UCSD-AML1 (cell line): Measurements from ENCODE around the gene HHIPL1.
A peak's percentile ranks its signal among the peaks of the same experiment; 100 is the strongest.

Experiments used
- DNase-seq: peaks from one replicate; lab custom pipeline; 2025; ENCODE audit not compliant: unreplicated experiment; lab: John Stamatoyannopoulos, UW

The HHIPL1 gene

DNA sequence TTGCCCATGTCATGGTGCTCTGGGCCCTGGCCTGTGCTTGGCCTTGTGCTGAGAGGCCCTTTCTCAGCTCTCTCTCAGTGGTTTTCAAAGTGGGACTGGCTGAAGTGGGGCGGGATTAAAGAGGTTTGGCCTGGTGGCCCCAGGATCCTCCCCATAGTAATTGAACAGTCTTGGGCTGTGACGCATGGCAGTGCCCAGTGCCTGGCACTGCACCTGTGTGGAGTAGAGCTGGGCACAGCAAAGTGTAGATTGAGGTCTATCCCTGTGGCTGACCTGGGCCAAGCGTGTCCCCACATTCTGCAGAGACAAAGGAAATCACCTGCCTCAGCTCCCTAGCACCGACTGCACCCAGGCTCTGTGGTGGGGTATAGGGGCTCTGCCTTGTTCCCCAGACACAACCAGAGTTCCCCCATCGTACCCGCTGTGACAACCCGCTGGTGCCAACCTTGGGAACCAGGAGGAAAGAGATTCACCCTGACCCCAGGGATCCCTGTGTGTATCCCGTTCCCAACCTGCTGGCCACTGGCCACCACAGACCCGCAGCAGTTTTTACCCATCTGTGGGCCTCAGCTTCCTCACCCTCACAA, 29.2 kb downstream of the HHIPL1 start:
- DNase-seq = no peak

DNA sequence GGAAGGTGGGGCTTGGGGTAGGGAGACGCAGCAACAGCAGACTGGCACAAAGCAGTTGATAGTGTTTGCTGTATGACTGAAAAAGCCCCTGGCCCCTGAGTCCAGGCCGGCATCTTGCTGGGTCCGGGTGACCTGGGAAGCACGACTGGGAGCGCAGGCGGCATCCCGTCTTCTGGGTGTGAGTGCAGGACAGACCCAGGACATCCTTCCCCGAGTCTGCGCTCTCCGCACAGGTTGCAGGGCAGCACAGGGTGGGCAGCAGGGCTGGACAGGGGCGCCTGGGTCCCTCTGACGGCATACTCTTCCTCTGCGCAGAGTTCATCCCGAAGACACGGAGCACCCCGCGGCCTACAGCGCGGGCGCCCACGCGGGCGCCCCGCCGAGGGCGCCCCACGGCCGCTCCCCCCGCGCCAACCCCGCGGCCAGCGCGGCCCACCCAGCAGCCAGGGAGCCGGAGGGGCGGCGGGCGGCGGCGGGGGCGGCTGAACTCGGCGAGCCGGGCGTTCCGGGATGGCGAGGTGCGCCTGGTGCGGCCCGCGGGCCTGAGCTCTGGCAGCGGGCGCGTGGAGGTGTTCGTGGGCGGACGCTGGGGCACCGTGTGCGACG, 29.9 kb downstream of the HHIPL1 start:
- DNase-seq = no peak

DNA sequence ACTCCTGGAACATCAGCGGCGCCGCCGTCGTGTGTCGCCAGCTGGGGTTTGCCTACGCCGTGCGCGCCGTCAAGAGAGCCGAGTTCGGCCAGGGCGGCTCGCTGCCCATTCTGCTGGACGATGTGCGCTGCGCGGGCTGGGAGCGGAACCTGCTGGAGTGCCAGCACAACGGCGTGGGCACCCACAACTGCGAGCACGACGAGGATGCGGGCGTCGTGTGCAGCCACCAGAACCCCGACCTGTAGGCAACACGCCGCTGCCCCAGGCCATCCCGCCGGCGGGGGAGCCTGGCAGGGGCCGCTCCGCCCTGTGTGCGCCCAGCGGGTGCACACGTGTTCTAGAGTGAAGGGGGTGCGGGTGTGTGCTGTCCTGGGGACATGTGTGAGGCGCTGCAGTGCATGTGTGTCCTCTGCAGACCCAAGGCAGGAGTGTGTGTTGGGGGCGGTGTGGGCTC, 30.5 kb downstream of the HHIPL1 start:
- no peak for DNase-seq

DNA sequence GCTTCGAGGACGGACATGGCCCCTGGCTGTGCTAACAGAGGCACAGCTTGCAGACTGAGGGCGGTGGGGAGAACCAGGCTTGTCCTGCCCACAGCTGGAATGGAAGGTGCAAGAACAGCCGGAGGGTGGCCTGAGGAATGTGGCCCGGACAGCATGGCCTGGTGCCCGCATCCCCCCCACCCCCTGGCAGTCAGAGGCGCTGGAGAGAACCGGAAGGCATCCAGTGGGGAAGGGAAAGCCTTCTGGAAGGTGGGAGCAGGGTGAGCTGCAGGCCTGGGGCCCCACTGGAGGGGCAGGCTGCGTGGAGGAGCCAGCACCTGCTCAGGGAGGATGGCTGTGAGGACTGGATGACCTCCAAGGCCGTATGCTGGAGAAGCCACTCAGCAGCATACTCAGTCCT, 31.0 kb downstream of the HHIPL1 start:
- no peak for DNase-seq

DNA sequence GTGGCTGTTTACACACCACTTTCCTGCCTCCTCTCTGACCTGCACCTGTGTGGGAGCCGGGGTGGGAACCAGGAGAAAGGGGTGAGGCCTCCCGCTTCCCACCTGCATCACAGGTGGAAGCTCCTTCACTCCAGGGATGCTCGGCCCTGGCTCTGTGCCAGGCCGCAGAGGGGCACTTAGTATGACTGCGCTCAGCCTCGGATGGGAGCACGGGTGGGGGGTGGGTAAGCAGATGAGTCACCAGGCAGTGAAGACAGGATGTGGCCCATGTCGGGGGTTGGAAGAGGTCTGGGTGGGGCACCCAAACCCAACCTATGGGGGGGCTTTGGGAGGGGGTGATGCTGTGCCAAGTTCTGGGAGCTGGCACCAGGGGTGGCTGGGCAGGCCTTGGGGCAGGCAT, 31.7 kb downstream of the HHIPL1 start:
- DNase-seq = no peak

DNA sequence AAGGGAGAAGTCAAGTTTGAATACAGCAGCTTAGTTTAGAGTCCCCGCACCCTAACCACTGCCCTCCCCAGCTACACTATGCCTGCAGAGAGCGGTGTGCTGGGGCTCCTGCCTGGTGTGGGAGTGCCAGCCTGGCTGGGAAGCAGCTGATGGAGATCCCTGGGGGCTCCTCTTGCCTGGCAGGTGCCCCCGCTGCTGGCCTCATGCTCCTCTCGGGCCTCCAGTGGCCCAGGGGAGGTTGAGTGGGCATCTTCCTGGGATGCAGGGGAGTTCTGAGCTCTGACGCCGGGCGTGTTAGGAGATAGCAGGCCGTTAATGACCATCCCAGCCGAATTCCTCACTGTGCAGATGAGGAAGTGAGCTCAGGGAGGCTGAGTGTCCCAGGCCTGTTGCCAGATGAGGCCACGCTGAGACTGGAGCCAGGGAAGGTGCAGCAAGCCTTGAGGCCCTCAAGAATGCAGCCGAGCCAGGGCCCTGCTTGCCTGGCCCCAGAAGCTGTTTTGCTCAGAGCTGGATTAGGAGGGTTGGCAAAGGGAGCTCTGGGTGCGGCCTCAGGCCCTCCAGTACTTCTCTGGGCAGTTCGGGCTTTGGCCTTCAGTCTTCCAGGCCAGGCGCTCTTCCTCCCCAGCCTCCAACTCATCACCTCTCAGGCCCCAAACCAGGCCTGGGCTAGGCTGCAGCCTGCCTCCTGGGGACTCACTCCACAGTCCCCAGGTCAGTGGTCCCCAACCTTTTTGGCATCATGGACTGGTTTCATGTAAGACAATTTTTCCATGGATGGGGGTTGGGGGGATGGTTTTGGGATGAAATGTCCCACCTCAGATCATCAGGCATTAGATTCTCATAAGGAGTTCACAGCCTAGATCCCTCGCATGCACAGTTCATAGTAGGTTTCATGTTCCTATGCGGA, 32.6 kb downstream of the HHIPL1 start:
- no peak for DNase-seq

DNA sequence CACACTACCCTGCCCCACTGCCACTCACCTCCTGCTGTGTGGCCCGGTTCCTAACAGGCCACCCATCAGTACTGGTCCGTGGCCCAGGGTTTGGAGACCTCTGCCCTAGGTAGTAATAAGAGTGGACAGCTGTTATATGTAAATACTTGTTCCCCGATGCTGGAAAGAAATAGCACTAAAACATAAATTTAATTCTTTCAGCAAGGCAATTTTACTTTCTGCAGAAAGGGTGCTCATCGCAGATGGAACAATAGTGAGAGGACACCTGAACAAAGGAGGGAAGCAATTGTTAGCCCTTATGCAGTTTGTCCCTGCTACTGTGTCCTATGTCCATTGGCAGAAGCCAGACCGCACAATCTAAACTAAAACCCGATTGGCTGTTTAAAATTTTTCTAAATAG, 33.3 kb downstream of the HHIPL1 start:
- DNase-seq = no peak

DNA sequence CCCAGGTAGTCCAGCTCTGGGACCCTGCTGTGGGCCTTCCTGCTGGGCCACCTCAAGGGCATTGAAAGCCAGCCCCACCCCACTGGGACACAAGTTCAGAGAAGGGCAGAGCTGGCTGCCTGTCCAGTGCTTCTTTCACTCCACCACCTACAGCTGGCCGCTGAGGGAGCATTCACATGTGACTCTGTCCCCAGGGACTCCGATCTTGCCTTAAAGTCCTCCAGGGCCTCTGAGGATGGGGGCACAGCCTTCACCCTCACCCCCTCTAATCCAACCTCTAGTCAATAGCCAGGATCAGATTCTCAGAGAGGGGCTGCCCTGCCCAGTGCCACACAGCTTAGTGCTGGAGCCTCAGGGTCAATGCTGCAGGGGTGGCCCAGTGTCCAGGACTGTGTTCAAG, 34.2 kb downstream of the HHIPL1 start:
- DNase-seq = no peak

DNA sequence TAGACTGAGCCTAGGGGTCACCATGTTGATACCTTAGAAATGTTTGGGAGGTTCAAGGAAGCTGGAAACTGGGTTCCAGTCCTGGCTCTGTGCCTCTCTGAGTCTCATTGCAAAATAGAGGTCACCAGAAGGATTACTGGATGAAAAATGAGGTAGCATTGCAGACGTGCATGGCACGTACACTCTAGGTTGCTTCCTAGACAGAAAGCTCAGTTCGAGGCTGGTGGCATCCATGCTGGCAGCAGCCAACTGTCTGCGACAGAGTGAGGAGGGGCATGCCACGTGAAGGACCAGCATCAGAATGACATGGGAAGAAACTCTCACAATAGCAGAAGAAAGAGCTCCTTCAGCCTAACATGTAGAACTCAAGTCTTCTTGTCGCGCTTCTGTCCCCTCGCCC, 34.6 kb downstream of the HHIPL1 start:
- DNase-seq = no peak

DNA sequence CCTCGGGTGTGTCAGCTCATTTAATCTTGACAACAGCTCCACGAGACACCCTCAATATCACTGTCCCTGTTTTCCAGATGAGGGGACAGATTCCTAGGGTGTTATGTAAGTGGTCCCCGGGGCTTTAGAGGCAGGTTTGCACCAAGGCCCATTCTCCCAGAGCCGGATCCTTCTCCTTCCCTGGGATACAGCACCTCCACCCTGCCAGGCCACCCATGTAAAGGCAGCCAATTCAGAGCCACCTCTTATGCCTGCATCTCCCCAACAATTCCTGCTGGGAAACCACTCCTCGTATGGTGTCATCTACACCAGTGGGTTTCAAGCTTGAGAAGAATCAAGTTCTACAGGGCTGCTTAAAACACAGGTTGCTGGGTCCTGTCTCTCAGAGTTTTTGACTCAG, 35.1 kb downstream of the HHIPL1 start:
- no peak for DNase-seq

DNA sequence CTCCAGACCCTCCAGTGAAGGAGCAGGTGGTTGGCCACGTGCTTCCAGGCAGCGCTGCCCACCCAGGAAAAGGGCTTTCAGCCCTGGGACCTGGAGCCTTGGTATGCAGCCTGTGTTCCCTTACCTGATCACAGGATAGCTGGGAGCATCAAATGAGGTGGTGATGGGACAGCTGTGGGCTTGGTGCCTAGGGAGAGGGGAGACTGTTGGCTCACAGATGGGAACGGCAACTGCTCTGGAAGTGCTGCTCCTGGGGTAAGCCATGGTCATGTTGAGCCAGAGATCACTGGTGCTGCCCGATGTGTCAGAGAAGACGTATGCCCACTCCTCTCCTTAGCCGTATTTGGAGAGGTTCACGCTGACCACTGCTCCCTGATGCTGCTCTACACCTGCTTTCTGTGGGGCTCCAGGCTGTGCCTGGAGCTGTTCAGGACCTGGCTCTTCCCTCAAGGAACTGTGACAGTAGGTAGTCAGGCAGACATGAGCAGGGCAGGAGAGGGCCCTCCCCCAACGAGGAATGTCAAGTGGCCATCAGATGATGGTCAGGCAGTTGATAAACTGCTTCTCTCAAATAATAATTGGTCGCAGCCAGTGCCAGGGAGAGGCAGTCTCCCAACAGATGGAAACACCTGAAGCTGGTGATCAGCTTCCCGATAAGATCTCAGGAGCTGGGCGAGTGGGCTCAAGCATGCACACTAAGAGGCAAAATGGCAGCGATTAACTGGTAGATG, 36.3 kb downstream of the HHIPL1 start:
- no peak for DNase-seq

DNA sequence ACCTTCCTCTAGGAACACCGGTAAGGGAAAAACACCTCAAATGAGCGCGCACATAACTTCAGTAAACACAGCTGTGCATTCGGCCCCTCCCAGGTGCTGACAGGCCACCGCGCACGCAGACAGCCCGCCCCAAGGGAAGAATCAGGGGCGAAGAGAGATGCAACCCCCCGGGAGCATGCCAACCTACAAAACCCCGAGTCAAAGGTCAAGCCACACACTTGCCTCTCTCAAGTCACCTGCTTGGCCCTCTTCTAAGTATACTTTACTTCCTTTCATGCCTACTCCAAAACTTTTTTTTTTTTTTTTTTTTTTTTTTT, 36.9 kb downstream of the HHIPL1 start:
- DNase-seq = no peak

DNA sequence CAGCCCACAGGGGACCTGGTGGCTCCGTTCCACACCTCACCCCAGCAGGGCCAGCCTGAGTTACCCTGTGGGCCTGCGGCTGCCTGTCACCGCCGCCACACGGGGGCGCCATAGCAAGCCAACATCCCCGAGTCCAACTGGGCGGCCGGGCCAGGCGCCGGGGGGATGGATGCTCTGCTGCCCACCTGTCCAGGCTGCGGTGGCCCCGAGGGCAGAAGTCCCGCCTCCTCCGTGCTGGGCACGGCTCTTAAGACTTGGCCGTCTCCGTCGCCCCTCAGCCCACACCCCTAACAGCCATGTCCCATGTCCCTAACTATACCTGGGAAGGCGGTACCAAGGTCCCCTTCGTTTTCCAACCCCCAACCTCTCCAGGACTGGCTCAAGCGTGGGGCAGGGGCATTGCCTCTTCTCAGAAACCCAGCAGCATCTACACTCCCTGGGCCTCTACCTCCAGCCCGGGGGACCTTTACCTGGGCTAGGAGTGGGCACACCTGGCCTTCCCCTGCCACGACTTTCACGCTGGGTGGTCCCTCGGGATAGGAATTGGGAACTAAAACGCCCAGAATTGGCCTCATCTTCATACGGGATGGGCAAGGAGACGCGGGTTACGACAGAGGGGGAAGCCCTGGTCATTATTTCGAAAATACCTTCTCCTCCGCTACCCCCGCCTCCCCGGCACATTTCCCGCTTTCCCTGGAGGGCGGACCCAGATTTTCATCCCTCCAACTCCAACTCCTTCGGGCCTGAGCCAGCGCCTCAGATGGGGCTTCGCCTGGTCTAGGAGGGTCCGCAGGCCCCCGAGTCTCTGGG, 38.1 kb downstream of the HHIPL1 start:
- peak; percentile 79 for DNase-seq

DNA sequence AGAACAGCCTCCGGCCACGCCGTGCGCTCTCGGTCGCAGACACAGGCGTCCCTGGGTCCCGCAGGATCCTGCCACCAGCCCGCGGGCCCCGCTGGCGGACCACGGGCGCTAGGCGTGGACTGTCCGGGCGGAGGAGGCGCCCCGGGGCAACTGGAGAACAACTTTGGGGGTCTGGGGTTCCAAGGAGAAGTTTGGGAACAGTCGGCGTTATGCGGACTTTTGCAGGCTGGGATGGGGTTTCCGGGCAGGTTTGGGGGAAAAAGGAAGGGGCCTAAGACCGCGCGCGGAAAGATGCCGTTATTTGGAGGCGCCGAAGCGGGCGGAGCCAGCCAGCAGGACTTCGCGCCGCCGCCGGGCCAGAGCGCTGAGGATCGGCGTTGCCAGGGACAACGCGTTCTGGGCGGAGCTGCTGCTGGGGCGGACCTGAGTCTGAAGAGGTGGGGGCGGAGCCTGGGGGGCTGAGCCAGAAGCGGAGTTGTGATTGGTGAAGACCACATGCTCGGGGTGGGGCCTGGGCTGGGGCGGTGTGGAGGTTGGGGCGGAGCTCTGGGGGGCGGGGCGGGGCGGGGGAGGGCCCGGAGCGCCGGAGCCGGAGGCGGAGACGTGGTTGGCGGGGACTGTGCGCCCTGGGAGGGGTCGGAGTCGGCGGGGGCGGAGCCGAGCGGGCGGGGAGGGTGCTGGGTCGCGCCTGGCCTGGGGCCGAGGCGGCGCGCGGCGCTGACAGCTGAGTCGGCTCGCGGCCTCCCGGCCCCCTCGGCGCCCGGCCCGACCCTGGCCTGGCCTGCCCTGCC, 38.9 kb downstream of the HHIPL1 start, which contains the start of gene CYP46A1:
TSS of gene CYP46A1 (plus strand) at position 680 of the 791 bp plus-strand sequence. CDS start 120 bp downstream, outside the sequence.
- DNase-seq = peak; percentile 99

DNA sequence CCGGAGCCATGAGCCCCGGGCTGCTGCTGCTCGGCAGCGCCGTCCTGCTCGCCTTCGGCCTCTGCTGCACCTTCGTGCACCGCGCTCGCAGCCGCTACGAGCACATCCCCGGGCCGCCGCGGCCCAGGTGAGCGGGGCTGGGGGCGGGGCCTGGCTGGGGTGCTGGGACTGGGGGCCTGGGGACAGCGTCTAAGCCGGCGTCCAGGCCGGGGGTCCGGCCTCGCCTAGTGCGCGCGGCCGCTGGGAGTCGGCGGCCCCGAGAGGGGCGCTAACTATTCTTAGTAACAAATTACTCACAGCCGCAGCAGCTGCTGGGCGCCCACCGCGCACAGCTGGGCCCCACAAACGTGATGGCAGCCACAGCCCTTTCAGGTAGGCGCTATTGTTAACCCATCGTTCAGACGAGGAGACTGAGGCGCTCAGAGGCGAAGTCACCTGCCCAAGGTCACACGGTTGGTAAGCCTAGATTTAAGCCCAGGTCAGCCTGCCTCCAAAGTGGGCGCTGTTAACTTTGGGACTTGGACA, 39.5 kb downstream of the HHIPL1 start:
- DNase-seq = no peak

DNA sequence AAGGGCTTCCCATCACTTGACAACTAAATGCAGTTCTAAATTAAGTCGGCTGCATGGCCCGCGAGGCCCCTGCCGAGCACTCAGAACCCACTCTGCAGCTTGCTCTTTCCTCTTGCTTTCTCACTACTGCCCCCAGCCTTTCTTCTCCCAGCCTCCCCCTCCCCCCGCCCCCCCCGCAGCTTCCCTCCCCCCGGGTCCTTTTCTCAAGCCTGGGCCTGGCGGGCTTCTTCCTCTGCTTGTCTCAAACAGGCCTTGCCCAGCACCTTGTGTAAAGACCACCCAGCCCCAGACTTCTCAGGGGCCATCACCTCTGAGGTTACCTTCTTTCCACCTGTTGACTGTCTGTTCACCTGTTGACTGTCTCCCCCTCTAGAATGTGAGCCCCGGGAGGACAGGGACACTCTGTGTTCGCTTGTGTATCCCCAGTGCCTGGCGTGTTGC, 40.2 kb downstream of the HHIPL1 start:
- no peak for DNase-seq

DNA sequence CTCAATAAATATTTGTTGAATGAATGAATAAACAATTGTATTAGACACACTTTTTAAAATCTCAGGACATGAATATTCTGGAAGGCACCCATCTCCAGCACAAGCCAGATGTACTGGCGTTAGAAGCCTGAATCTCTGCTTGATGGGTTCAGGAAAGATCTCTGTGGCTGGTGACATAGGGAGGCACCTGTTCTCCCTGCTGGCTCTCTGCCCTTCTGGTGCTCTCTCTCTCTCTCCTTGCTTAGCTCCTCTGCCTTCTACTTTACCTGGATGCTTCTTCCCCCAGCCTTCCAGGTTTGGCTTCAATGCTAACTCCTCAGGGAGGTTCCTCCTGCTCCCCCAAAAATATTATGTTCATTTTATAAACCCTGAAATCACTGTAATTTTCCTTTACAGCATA, 40.7 kb downstream of the HHIPL1 start:
- DNase-seq = no peak

DNA sequence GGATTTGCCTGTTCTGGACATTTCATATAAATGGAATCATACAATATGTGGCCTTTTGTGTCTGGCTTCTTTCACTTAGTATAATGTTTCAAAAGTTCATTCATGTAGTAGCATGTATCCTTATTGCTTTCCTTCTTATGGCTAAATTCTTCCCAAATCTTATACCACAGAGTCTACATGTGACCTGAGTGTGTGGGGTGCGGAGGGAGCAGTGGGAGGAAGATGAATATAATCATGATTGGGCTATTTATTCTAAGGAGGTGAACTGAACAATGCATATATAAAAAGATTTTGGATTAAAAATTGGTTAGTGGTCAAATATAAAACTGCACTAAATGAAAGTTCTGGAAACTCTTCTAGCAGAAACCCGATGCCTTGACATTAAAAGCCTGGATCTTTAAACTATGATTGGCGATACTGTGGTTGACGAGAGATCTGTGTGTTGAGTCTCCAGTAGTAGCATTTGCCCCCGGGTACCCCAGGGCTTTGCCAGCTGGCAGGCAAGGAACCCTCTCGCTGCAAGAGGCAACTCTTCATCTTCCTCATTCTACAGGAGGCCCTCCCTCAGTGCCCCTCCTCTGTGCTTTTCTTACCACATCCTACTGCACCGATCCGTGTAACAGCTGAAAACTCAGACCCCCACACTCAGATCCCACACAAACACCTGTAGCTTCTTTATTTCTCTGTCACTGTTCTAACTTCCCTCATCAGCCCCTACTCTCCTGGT, 41.8 kb downstream of the HHIPL1 start:
- no peak for DNase-seq
